H4 (cell line): ENCODE data around the gene PC. TPM values are rescaled to one million over a fixed set of nuclear protein-coding genes. Genes with fewer than 3 reads are reported as not detected.
A peak's percentile ranks its signal among the peaks of the same experiment; 100 is the strongest.
"Not testable (repeated sequence)": the region's sequence is repeated elsewhere in the genome, so short reads cannot be mapped to it uniquely, and the experiment has no call there.

Experiments
- DNase-seq: peaks from one replicate; pipeline ENCODE4 v3.0.0-alpha.2; 2015; ENCODE audit warnings: low spot score
- total RNA-seq: library from RNA; depleted of rRNA; stranded (reverse); fragments of >200 nt; shearing (Covaris generic); gene quantifications from 2 replicates; pipeline ENCODE4 v1.2.3, GENCODE V29; 2014; rRNA removed

PC gene
- total RNA-seq = 17.1 and 21.6 TPM in 2 replicates

- peak; percentile 99 for DNase-seq
These were observed at the start of gene PC for GRCh38 chr11:66958232-66958955. Gene PC, minus strand, starts transcription at chr11:66958383. Its CDS starts 86,224 bp downstream, at chr11:66872159.

- DNase-seq = no peak
These were observed 48.9 kb upstream of the PC start for GRCh38 chr11:67007126-67007525.

GRCh38 chr11:67006029-67006884 is 48.1 kb upstream of the PC start:
- peak; percentile 77 for DNase-seq

- not testable (repeated sequence) for DNase-seq
These were observed 47.0 kb upstream of the PC start for GRCh38 chr11:67005200-67005599.

- no peak for DNase-seq
These were observed 44.8 kb upstream of the PC start for GRCh38 chr11:67002921-67003411.

GRCh38 chr11:67002297-67002913 is 44.2 kb upstream of the PC start:
- no peak for DNase-seq

GRCh38 chr11:67001332-67001731 is 43.1 kb upstream of the PC start:
- DNase-seq = no peak

GRCh38 chr11:66999555-66999954 is 41.4 kb upstream of the PC start:
- no peak for DNase-seq

GRCh38 chr11:66996609-66997273 is 38.6 kb upstream of the PC start:
- DNase-seq = peak; percentile 44

GRCh38 chr11:66992041-66992440 is 33.9 kb upstream of the PC start:
- DNase-seq = no peak

- DNase-seq = not testable (repeated sequence)
These were observed 31.2 kb upstream of the PC start for GRCh38 chr11:66989360-66989759.

GRCh38 chr11:66988741-66989140 is 30.6 kb upstream of the PC start:
- DNase-seq = not testable (repeated sequence)

GRCh38 chr11:66987924-66988637 is 29.9 kb upstream of the PC start:
- DNase-seq = no peak

GRCh38 chr11:66987158-66987620 is 29.0 kb upstream of the PC start:
- DNase-seq = no peak

- no peak for DNase-seq
These were observed 28.0 kb upstream of the PC start for GRCh38 chr11:66986178-66986545.

- no peak for DNase-seq
These were observed 27.5 kb upstream of the PC start for GRCh38 chr11:66985508-66986177.

GRCh38 chr11:66983275-66983924 is 25.2 kb upstream of the PC start:
- no peak for DNase-seq

- peak; percentile 94 for DNase-seq
These were observed 23.9 kb upstream of the PC start for GRCh38 chr11:66981976-66982578.

GRCh38 chr11:66979336-66979980 is 21.3 kb upstream of the PC start:
- DNase-seq = no peak
